ENCODE results near the gene CFAP161. TPM values are rescaled to one million over a fixed set of nuclear protein-coding genes. Genes with fewer than 3 reads are reported as not detected.

Gene CFAP161
- total RNA-seq, 2 experiments from 2014 or later = not detected

- no peak for TF ChIP-seq CTCF (IDR thresholded peaks at IDR 0.05)
- ATAC-seq = no peak
- CTCF ChIA-PET = no interaction called here
- H3K9me3 Mint-ChIP-seq = no peaks in the 10 kb centered on the region
- H3K4me1 Mint-ChIP-seq (ENCODE audit: low read depth) = no peaks in the 10 kb centered on the region
- peaks cover 1% of the 10 kb centered on the region for H3K27me3 Mint-ChIP-seq
- no peaks in the 10 kb centered on the region for H3K36me3 Mint-ChIP-seq (ENCODE audit: low read depth)
- H3K27ac Mint-ChIP-seq = no peak overlapping the region
- no peak overlapping the region for H3K4me3 Mint-ChIP-seq
- POLR2A ChIA-PET = interaction anchor here (1.4 kb wide), 1 partner anchor 9 kb away, joined by 4 read pairs; no protein-coding TSS in a partner anchor
- intact Hi-C loops (cut with micrococcal nuclease) = no loop called here
- no peak for DNase-seq
Observed at GRCh38 chr15:81197688-81198281, 63.7 kb downstream of the CFAP161 start.

Other genes with a start within 250 kb of the CFAP161 start
- gene MESD, start 144.5 kb upstream of the CFAP161 start, total RNA-seq = 10 to 100 TPM; 15.8 to 16.5 TPM
- gene TLNRD1, start 133.3 kb upstream of the CFAP161 start, total RNA-seq = 10 to 100 TPM; 19.3 to 20.1 TPM
- gene IL16, start 62.6 kb downstream of the CFAP161 start, total RNA-seq = 100 to 1,000 TPM; 130 to 138 TPM
- gene STARD5, start 189.9 kb downstream of the CFAP161 start, total RNA-seq = 1 to 10 TPM; 6.7 to 6.9 TPM
- not detected for gene TMC3, start 239.9 kb downstream of the CFAP161 start, total RNA-seq

All from activated CD8-positive, alpha-beta T cell treated with anti-CD3 and anti-CD28 coated beads for 36 hours (primary cell).